Heart left ventricle (tissue), 16 donors: ENCODE data around the gene MSH5. TPM values are rescaled to one million over a fixed set of nuclear protein-coding genes. Genes with fewer than 3 reads are reported as not detected.

Source experiments
- ATAC-seq, 4 donors: fragments of 200-7000 bp; cut with Tn5 transposase; one replicate each; pipeline ENCODE4 v1.9.1; 2020 to 2022; ENCODE audit warnings: moderate library complexity in 4 of 4, mild to moderate bottlenecking in 3 of 4, moderate number of reproducible peaks in 1 of 4
- DNase-seq, 5 donors: peaks; one replicate each; pipeline ENCODE4 v3.0.0-alpha.2; 2020
- H3K27ac ChIP-seq, 12 donors: fragments of 200-600 bp; sonication (generic) in 4 of 12; one replicate each; pipeline versions ENCODE4 v1.5.0 to v1.8.0; 2016 to 2022; ENCODE audit warnings: mild to moderate bottlenecking in 2 of 12
- H3K27me3 ChIP-seq, 9 donors: fragments of 200-600 bp; sonication (generic) in 2 of 9; one replicate each; pipeline versions ENCODE4 v1.5.1 to v1.8.0; 2016 to 2022; ENCODE audit warnings: mild to moderate bottlenecking in 3 of 9
- H3K36me3 ChIP-seq, 9 donors: fragments of 200-600 bp; sonication (generic) in 2 of 9; one replicate each; pipeline versions ENCODE4 v1.5.0 to v1.8.0; 2018 to 2022; ENCODE audit warnings: mild to moderate bottlenecking in 2 of 9
- H3K4me1 ChIP-seq, 12 donors: fragments of 200-600 bp; sonication (generic) in 4 of 12; one replicate each; pipeline versions ENCODE4 v1.5.0 to v1.8.0; 2016 to 2022; ENCODE audit warnings: mild to moderate bottlenecking in 3 of 12
- H3K4me3 ChIP-seq, 12 donors: fragments of 200-600 bp; sonication (generic) in 4 of 12; one replicate each; pipeline versions ENCODE4 v1.5.0 to v1.8.0; 2017 to 2022; ENCODE audit warnings: mild to moderate bottlenecking in 9 of 12, moderate library complexity in 4 of 12
- H3K9me3 ChIP-seq, 12 donors: fragments of 200-600 bp; sonication (generic) in 4 of 12; one replicate each; pipeline versions ENCODE4 v1.5.0 to v1.8.0; 2016 to 2022; ENCODE audit warnings: mild to moderate bottlenecking in 1 of 12
- CTCF ChIP-seq, 12 donors: fragments of 200-600 bp; sonication (generic) in 4 of 12; IDR thresholded peaks; one replicate each; pipeline versions ENCODE4 v1.5.0 to v1.8.0; 2018 to 2022; ENCODE audit warnings: antibody characterized with exemption in 12 of 12, mild to moderate bottlenecking in 5 of 12
- POLR2A ChIP-seq, 2 donors: fragments of 450-650 bp; IDR thresholded peaks; one replicate each; pipeline ENCODE4 v1.6.1; 2017; ENCODE audit warnings: antibody characterized with exemption in 2 of 2, mild to moderate bottlenecking in 2 of 2, moderate library complexity in 2 of 2
- WGBS, 4 donors: extraction: QIAGEN DNeasy Blood & Tissue Kit in 2 of 4; methylation state at CpG; one replicate each; pipeline versions ENCODE4 v1.1.5 to v1.1.7; 2013 to 2018; 5-methylcytosine and 5-hydroxymethylcytosine counted together
- intact Hi-C, 10 donors: fragments of 100-400 bp; cut with DNase I; formaldehyde crosslinking; loops; one replicate each; pipeline versions ENCODE4 v1.11.1 to v1.14.2; 2022
- polyA plus RNA-seq, 2 donors: library from polyadenylated mRNA; stranded (reverse); fragments of 200-250 nt; gene quantifications; one replicate each; pipeline ENCODE4 v1.2.3, GENCODE V29; 2013
- total RNA-seq, 9 donors: library from RNA; depleted of rRNA in 2 of 9; stranded (reverse); fragments of >200 nt in 2 of 9; fragmentation: NEBNext Ultra II Directional in 3 of 9; extraction: Animal tissue kit (Norgen Biotek cat#: 25700) in 3 of 9; gene quantifications; one replicate each; pipeline versions ENCODE4 v1.1.0 to v1.2.4, GENCODE V29; 2016 to 2023
- donor health status: ischemic (EF 13 %, LVEDD 7.1; RV severe dilation, severe dysfunction).
- donor health status: healthy with polysubstance abuse.
- donor health status: DM: no; HTN: yes; CAD: no.
- donor health status: DM: no; HTN: no; CAD: no.
- donor health status: ischemic (EF 25% LVEDD 6.9; RV normal size, moderate dysfunction).
- donor health status: ischemic (EF 25% LVEDD 5.7; RV mildly dilated, moderate dysfunction).
- donor health status: healthy.
- donor health status: DM: yes; HTN: yes; CAD: no.
- donor health status: ischemic (EF 35%, LVEDD 5.7; RV mildly dilated, moderate dysfunction).
- donor health status: nonischemic (EF 11% LVEDD 7.7; RV severe dilation, severe dysfunction).
- donor health status: DM: yes; HTN: yes; CAD: no.
- donor health status: PGD.
- donor health status: ischemic (EF 29% LVEDD 5.4; RV normal size, mild dysfunction).
- donor health status: nonischemic (EF 23%, LVEDD 6.1; RV moderate dilation, normal function).

Gene MSH5
- total and polyA plus RNA-seq, 11 donors, result 0.44 to 8.4 (median 1.9) TPM

GRCh38 chr6:31717499-31718222 lies 22.1 kb upstream of the MSH5 start:
- Histone ChIP-seq H3K27me3 (no peaks in the 10 kb centered on the region), H3K36me3 (no peaks in the 10 kb centered on the region), H3K4me1 (no peaks in the 10 kb centered on the region), H3K4me3 (no peak overlapping the region), H3K27ac (no peak overlapping the region), H3K9me3 (no peaks in the 10 kb centered on the region)
- intact Hi-C loops, result no loop called here
- ATAC-seq (no peak), DNase-seq (no peak)
- TF ChIP-seq CTCF (IDR thresholded peaks at IDR 0.05) (no peak), POLR2A (IDR thresholded peaks at IDR 0.05) (no peak)
- WGBS, 4 donors, result 61 to 75% (median 68%) methylated on average over 10 of the region's 10 CpGs

GRCh38 chr6:31718265-31718664 lies 21.5 kb upstream of the MSH5 start:
- Histone ChIP-seq H3K27ac (no peak overlapping the region), H3K4me1 (no peaks in the 10 kb centered on the region), H3K9me3 (no peaks in the 10 kb centered on the region), H3K36me3 (no peaks in the 10 kb centered on the region), H3K4me3 (no peak overlapping the region), H3K27me3 (no peaks in the 10 kb centered on the region)
- no peak for DNase-seq
- no peak for TF ChIP-seq CTCF (IDR thresholded peaks at IDR 0.05)
- TF ChIP-seq POLR2A (IDR thresholded peaks at IDR 0.05), result no peak
- intact Hi-C loops, result no loop called here
- no peak for ATAC-seq
- 86 to 92% (median 87%) methylated on average over 1 of the region's 1 CpG for WGBS, 4 donors

GRCh38 chr6:31719001-31719400 lies 20.8 kb upstream of the MSH5 start:
- Histone ChIP-seq H3K36me3 (no peaks in the 10 kb centered on the region), H3K27me3 (no peaks in the 10 kb centered on the region), H3K9me3 (no peaks in the 10 kb centered on the region), H3K4me3 (no peak overlapping the region), H3K27ac (no peak overlapping the region), H3K4me1 (no peaks in the 10 kb centered on the region)
- ATAC-seq (no peak), DNase-seq (peak in 1 of 5 donors; percentile 9)
- whole genome bisulfite sequencing, 4 donors, result 81 to 90% (median 87%) methylated on average over 6 of the region's 6 CpGs
- intact Hi-C loops, result no loop called here
- no peak for TF ChIP-seq CTCF (IDR thresholded peaks at IDR 0.05)
- TF ChIP-seq POLR2A (IDR thresholded peaks at IDR 0.05), result no peak

- intact Hi-C loops, result no loop called here
- DNase-seq, result no peak
- no peak for TF ChIP-seq POLR2A (IDR thresholded peaks at IDR 0.05)
- no peak overlapping the region for H3K27ac ChIP-seq
- H3K4me3 ChIP-seq, result no peak overlapping the region
- H3K27me3 ChIP-seq, result no peaks in the 10 kb centered on the region
- ATAC-seq, result no peak
- 85 to 89% (median 88%) methylated on average over 5 of the region's 5 CpGs for WGBS, 4 donors
- no peaks in the 10 kb centered on the region for H3K9me3 ChIP-seq
- H3K4me1 ChIP-seq, result no peaks in the 10 kb centered on the region
- no peaks in the 10 kb centered on the region for H3K36me3 ChIP-seq
These were observed 19.5 kb upstream of the MSH5 start for GRCh38 chr6:31720196-31720770.
